Measurements from ENCODE around the gene PTX3.

The PTX3 gene

GRCh38 chr3:157444797-157445184, 8.1 kb downstream of the PTX3 start:
- no peaks in the 10 kb centered on the region for H3K36me3 ChIP-seq (ENCODE audit: low read length)
- TF ChIP-seq EZH2phosphoT487 (conservative IDR thresholded peaks at IDR 0.05; ENCODE audit: low read length) = no peak
- TF ChIP-seq, protein P1, sequence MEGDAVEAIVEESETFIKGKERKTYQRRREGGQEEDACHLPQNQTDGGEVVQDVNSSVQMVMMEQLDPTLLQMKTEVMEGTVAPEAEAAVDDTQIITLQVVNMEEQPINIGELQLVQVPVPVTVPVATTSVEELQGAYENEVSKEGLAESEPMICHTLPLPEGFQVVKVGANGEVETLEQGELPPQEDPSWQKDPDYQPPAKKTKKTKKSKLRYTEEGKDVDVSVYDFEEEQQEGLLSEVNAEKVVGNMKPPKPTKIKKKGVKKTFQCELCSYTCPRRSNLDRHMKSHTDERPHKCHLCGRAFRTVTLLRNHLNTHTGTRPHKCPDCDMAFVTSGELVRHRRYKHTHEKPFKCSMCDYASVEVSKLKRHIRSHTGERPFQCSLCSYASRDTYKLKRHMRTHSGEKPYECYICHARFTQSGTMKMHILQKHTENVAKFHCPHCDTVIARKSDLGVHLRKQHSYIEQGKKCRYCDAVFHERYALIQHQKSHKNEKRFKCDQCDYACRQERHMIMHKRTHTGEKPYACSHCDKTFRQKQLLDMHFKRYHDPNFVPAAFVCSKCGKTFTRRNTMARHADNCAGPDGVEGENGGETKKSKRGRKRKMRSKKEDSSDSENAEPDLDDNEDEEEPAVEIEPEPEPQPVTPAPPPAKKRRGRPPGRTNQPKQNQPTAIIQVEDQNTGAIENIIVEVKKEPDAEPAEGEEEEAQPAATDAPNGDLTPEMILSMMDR (IDR thresholded peaks at IDR 0.05; ENCODE audit: insufficient read depth, low read length, poor library complexity, severe bottlenecking) = no peak
- H3F3A ChIP-seq (ENCODE audit: insufficient read depth) = no peaks in the 10 kb centered on the region
- no peak overlapping the region for H3K9ac ChIP-seq (ENCODE audit: low read length)
- H3K9me3 ChIP-seq (ENCODE audit: insufficient read depth, low read length) = no peaks in the 10 kb centered on the region
- no peak overlapping the region for H3K27ac ChIP-seq (ENCODE audit: low read depth, low read length)
- H3K4me3 ChIP-seq (ENCODE audit: insufficient read depth, low read length, poor library complexity, severe bottlenecking) = no peak overlapping the region
- no peak overlapping the region for H3K4me2 ChIP-seq (ENCODE audit: low read depth, low read length, poor library complexity, severe bottlenecking)
- no peaks in the 10 kb centered on the region for H3K79me2 ChIP-seq (ENCODE audit: insufficient read depth, low read length)
- H3K9me2 ChIP-seq (replicated peaks; ENCODE audit: insufficient read depth, low read length) = no peaks in the 10 kb centered on the region
- no peak overlapping the region for H2AFZ ChIP-seq (ENCODE audit: low read depth, low read length, severe bottlenecking)
- no peaks in the 10 kb centered on the region for H4K20me1 ChIP-seq (ENCODE audit: low read depth, low read length)
- H3K27me3 ChIP-seq (ENCODE audit: low read length) = no peaks in the 10 kb centered on the region

- Histone ChIP-seq H3K27me3 (ENCODE audit: low read length) (no peaks in the 10 kb centered on the region), H4K20me1 (ENCODE audit: low read depth, low read length) (no peaks in the 10 kb centered on the region), H2AFZ (ENCODE audit: low read depth, low read length, severe bottlenecking) (no peak overlapping the region), H3K4me3 (ENCODE audit: insufficient read depth, low read length, poor library complexity, severe bottlenecking) (no peak overlapping the region), H3F3A (ENCODE audit: insufficient read depth) (no peaks in the 10 kb centered on the region), H3K9me3 (ENCODE audit: insufficient read depth, low read length) (no peaks in the 10 kb centered on the region), H3K27ac (ENCODE audit: low read depth, low read length) (no peak overlapping the region), H3K9me2 (replicated peaks; ENCODE audit: insufficient read depth, low read length) (no peaks in the 10 kb centered on the region), H3K9ac (ENCODE audit: low read length) (no peak overlapping the region), H3K4me2 (ENCODE audit: low read depth, low read length, poor library complexity, severe bottlenecking) (no peak overlapping the region), H3K36me3 (ENCODE audit: low read length) (no peaks in the 10 kb centered on the region), H3K79me2 (ENCODE audit: insufficient read depth, low read length) (no peaks in the 10 kb centered on the region)
- TF ChIP-seq EZH2phosphoT487 (conservative IDR thresholded peaks at IDR 0.05; ENCODE audit: low read length) = no peak
Measured at GRCh38 chr3:157445857-157446256, 9.2 kb downstream of the PTX3 start.

GRCh38 chr3:157447026-157447694, 10.5 kb downstream of the PTX3 start:
- no peak for TF ChIP-seq EZH2phosphoT487 (conservative IDR thresholded peaks at IDR 0.05; ENCODE audit: low read length)
- TF ChIP-seq, protein P1 (IDR thresholded peaks at IDR 0.05; ENCODE audit: insufficient read depth, low read length, poor library complexity, severe bottlenecking) = no peak
- H3K9ac ChIP-seq (ENCODE audit: low read length) = no peak overlapping the region
- no peak overlapping the region for H3K27ac ChIP-seq (ENCODE audit: low read depth, low read length)
- no peak overlapping the region for H2AFZ ChIP-seq (ENCODE audit: low read depth, low read length, severe bottlenecking)
- no peaks in the 10 kb centered on the region for H3K27me3 ChIP-seq (ENCODE audit: low read length)
- H3K79me2 ChIP-seq (ENCODE audit: insufficient read depth, low read length) = no peaks in the 10 kb centered on the region
- H3K36me3 ChIP-seq (ENCODE audit: low read length) = no peaks in the 10 kb centered on the region
- no peaks in the 10 kb centered on the region for H3K9me2 ChIP-seq (replicated peaks; ENCODE audit: insufficient read depth, low read length)
- H4K20me1 ChIP-seq (ENCODE audit: low read depth, low read length) = no peaks in the 10 kb centered on the region
- H3K4me2 ChIP-seq (ENCODE audit: low read depth, low read length, poor library complexity, severe bottlenecking) = no peak overlapping the region
- no peak overlapping the region for H3K4me3 ChIP-seq (ENCODE audit: insufficient read depth, low read length, poor library complexity, severe bottlenecking)
- H3F3A ChIP-seq (ENCODE audit: insufficient read depth) = no peaks in the 10 kb centered on the region
- no peaks in the 10 kb centered on the region for H3K9me3 ChIP-seq (ENCODE audit: insufficient read depth, low read length)

- Histone ChIP-seq H3K27me3 (ENCODE audit: low read length) (no peaks in the 10 kb centered on the region), H3K27ac (ENCODE audit: low read depth, low read length) (no peak overlapping the region), H3K4me2 (ENCODE audit: low read depth, low read length, poor library complexity, severe bottlenecking) (no peak overlapping the region), H3K79me2 (ENCODE audit: insufficient read depth, low read length) (no peaks in the 10 kb centered on the region), H3K36me3 (ENCODE audit: low read length) (no peaks in the 10 kb centered on the region), H3K9me3 (ENCODE audit: insufficient read depth, low read length) (no peaks in the 10 kb centered on the region), H3K9me2 (replicated peaks; ENCODE audit: insufficient read depth, low read length) (no peaks in the 10 kb centered on the region), H2AFZ (ENCODE audit: low read depth, low read length, severe bottlenecking) (no peak overlapping the region), H3F3A (ENCODE audit: insufficient read depth) (no peaks in the 10 kb centered on the region), H3K4me3 (ENCODE audit: insufficient read depth, low read length, poor library complexity, severe bottlenecking) (no peak overlapping the region), H4K20me1 (ENCODE audit: low read depth, low read length) (no peaks in the 10 kb centered on the region), H3K9ac (ENCODE audit: low read length) (no peak overlapping the region)
- TF ChIP-seq, protein P1 (IDR thresholded peaks at IDR 0.05; ENCODE audit: insufficient read depth, low read length, poor library complexity, severe bottlenecking) = no peak
- no peak for TF ChIP-seq EZH2phosphoT487 (conservative IDR thresholded peaks at IDR 0.05; ENCODE audit: low read length)
Measured at GRCh38 chr3:157452097-157452496, 15.4 kb downstream of the PTX3 start.

Measured in SU-DHL-6 (cell line).